ENCODE measurements around the gene SBF2. TPM values are rescaled to one million over a fixed set of nuclear protein-coding genes. Genes with fewer than 3 reads are reported as not detected.
"Not testable (repeated sequence)": the region's sequence is repeated elsewhere in the genome, so short reads cannot be mapped to it uniquely, and the experiment has no call there.

Gene SBF2
- total and polyA plus RNA-seq, 11 donors = 10.4 to 33.9 (median 20.9) TPM

GRCh38 chr11:10243896-10244575, 50.0 kb downstream of the SBF2 start:
- H3K36me3 ChIP-seq = no peaks in the 10 kb centered on the region
- peaks cover 0 to 8% (median 0%) of the 10 kb centered on the region in 12 donors for H3K9me3 ChIP-seq
- no peak for TF ChIP-seq POLR2A (IDR thresholded peaks at IDR 0.05)
- TF ChIP-seq, protein P1, sequence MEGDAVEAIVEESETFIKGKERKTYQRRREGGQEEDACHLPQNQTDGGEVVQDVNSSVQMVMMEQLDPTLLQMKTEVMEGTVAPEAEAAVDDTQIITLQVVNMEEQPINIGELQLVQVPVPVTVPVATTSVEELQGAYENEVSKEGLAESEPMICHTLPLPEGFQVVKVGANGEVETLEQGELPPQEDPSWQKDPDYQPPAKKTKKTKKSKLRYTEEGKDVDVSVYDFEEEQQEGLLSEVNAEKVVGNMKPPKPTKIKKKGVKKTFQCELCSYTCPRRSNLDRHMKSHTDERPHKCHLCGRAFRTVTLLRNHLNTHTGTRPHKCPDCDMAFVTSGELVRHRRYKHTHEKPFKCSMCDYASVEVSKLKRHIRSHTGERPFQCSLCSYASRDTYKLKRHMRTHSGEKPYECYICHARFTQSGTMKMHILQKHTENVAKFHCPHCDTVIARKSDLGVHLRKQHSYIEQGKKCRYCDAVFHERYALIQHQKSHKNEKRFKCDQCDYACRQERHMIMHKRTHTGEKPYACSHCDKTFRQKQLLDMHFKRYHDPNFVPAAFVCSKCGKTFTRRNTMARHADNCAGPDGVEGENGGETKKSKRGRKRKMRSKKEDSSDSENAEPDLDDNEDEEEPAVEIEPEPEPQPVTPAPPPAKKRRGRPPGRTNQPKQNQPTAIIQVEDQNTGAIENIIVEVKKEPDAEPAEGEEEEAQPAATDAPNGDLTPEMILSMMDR (IDR thresholded peaks at IDR 0.05) = no peak
- no peak overlapping the region for H3K27ac ChIP-seq
- ATAC-seq (no peak), DNase-seq (no peak)
- 87 to 95% (median 92%) methylated on average over 2 of the region's 2 CpGs for WGBS, 4 donors
- intact Hi-C loops (cut with DNase I) = no loop called here
- no peaks in the 10 kb centered on the region for H3K27me3 ChIP-seq
- peaks cover 0 to 10% (median 0%) of the 10 kb centered on the region in 12 donors for H3K4me1 ChIP-seq
- H3K4me3 ChIP-seq = no peak overlapping the region

GRCh38 chr11:10236840-10237239, 57.2 kb downstream of the SBF2 start:
- H3K4me3 ChIP-seq = no peak overlapping the region
- H3K4me1 ChIP-seq = peaks cover 0 to 9% (median 2%) of the 10 kb centered on the region in 12 donors
- TF ChIP-seq POLR2A (IDR thresholded peaks at IDR 0.05) = no peak
- TF ChIP-seq, protein P1 (IDR thresholded peaks at IDR 0.05) = no peak
- 90 to 96% (median 94%) methylated on average over 1 of the region's 1 CpG for WGBS, 4 donors
- no peaks in the 10 kb centered on the region for H3K27me3 ChIP-seq
- intact Hi-C loops (cut with DNase I) = no loop called here
- peaks cover 0 to 7% (median 0%) of the 10 kb centered on the region in 12 donors for H3K9me3 ChIP-seq
- no peak for DNase-seq
- ATAC-seq = no peak
- H3K27ac ChIP-seq = no peak overlapping the region
- H3K36me3 ChIP-seq = peaks cover 0 to 5% (median 0%) of the 10 kb centered on the region in 9 donors

DNA sequence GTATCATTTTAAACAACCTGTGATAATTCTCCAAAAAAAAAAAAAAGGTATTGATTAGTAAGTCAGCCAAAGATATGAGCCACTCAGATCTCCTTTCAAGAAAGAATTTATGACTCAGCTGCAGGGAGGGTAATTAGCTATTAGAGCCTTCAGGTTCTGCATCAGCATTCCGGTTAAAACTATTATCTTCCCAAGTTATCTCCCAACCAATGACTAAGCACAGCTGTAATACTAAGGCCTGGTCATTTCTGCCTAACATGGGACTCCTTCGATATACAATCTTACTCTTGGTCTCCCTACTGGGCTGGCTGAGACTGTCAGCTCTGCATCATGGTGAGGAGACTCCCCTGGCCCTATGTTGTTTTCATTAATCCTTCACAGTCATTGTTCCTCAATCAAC, 60.4 kb downstream of the SBF2 start:
- Histone ChIP-seq H3K4me3 (no peak overlapping the region), H3K27me3 (no peaks in the 10 kb centered on the region), H3K27ac (no peak overlapping the region), H3K9me3 (peaks cover 0 to 10% (median 0%) of the 10 kb centered on the region in 12 donors), H3K36me3 (peaks cover 0 to 9% (median 0%) of the 10 kb centered on the region in 9 donors), H3K4me1 (peaks cover 0 to 9% (median 0%) of the 10 kb centered on the region in 12 donors)
- DNase-seq (no peak), ATAC-seq (no peak)
- WGBS, 4 donors = 81 to 90% (median 85%) methylated on average over 2 of the region's 2 CpGs
- intact Hi-C loops (cut with DNase I) = no loop called here
- no peak for TF ChIP-seq POLR2A (IDR thresholded peaks at IDR 0.05)
- TF ChIP-seq, protein P1 (IDR thresholded peaks at IDR 0.05) = no peak

DNA sequence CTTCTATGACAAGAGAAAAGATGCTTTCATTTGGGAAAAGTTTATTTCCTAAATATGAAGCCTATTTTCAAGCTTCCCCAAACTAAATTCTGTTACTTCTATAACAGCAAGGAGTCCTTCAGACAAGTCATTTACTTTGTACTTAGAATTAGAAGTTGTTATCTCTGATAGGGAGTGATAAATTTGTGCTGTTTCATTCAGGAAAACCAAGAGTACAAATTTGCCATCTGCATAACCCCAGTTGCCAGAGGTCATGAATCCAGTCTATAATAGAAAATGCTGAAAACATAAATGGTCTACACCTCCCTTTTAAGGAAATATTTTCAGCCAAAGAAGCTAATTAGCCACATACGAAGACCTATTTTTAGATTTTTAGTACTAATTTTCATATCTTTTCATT, 61.3 kb downstream of the SBF2 start:
- no peak for TF ChIP-seq POLR2A (IDR thresholded peaks at IDR 0.05)
- TF ChIP-seq, protein P1 (IDR thresholded peaks at IDR 0.05) = no peak
- DNase-seq (no peak), ATAC-seq (no peak)
- Histone ChIP-seq H3K27me3 (no peaks in the 10 kb centered on the region), H3K36me3 (peaks cover 0 to 9% (median 0%) of the 10 kb centered on the region in 9 donors), H3K4me1 (peaks cover 0 to 9% (median 0%) of the 10 kb centered on the region in 12 donors), H3K4me3 (no peak overlapping the region), H3K9me3 (peaks cover 0 to 10% (median 0%) of the 10 kb centered on the region in 12 donors), H3K27ac (no peak overlapping the region)
- 91 to 94% (median 93%) methylated on average over 1 of the region's 1 CpG for WGBS, 4 donors
- intact Hi-C loops (cut with DNase I) = no loop called here

GRCh38 chr11:10231803-10232202, 62.2 kb downstream of the SBF2 start:
- H3K4me3 ChIP-seq; H3K9me3 ChIP-seq; H3K27ac ChIP-seq; H3K4me1 ChIP-seq; intact Hi-C loops (cut with DNase I); H3K27me3 ChIP-seq; DNase-seq; ATAC-seq; H3K36me3 ChIP-seq: not testable (repeated sequence)
- 93 to 96% (median 95%) methylated on average over 12 to 13 of the region's 13 CpGs for whole genome bisulfite sequencing, 4 donors
